RCC 7860 (cell line): ENCODE data around the gene LTB4R2.
"Not testable (repeated sequence)": the region's sequence is repeated elsewhere in the genome, so short reads cannot be mapped to it uniquely, and the experiment has no call there.

Source experiments
- DNase-seq: peaks from one replicate; pipeline ENCODE4 v3.0.0-alpha.2; 2015; ENCODE audit warnings: low spot score
- FAIRE-seq: peaks from 2 replicates; lab custom pipeline; 2012; peaks lifted over from hg19 to GRCh38; lab: Jason Lieb, UNC

Gene LTB4R2

GRCh38 chr14:24315807-24316596, 6.1 kb downstream of the LTB4R2 start:
- FAIRE-seq (no peak), DNase-seq (no peak)

DNA sequence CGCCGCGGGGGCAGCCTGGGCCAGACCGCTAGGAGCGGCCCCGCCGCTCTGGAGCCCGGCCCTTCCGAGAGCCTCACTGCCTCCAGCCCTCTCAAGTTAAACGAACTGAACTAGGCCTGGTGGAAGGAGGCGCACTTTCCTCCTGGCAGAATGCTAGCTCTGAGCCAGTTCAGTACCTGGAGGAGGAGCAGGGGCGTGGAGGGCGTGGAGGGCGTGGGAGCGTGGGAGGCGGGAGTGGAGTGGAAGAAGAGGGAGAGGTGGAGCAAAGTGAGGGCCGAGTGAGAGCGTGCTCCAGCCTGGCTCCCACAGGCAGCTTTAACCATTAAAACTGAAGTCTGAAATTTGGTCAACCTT, 6.6 kb downstream of the LTB4R2 start:
- no peak for FAIRE-seq

GRCh38 chr14:24317141-24317928, 7.4 kb downstream of the LTB4R2 start:
- DNase-seq (no peak), FAIRE-seq (no peak)

More for the DNA sequence above, 6.6 kb downstream of the LTB4R2 start:
- no peak for DNase-seq

GRCh38 chr14:24321212-24321975, 11.5 kb downstream of the LTB4R2 start:
- FAIRE-seq (no peak), DNase-seq (no peak)

GRCh38 chr14:24322672-24323071, 12.7 kb downstream of the LTB4R2 start:
- FAIRE-seq (no peak), DNase-seq (no peak)

- no peak for DNase-seq
- no peak for FAIRE-seq
These were observed 13.4 kb downstream of the LTB4R2 start for GRCh38 chr14:24323341-24323740.

DNA sequence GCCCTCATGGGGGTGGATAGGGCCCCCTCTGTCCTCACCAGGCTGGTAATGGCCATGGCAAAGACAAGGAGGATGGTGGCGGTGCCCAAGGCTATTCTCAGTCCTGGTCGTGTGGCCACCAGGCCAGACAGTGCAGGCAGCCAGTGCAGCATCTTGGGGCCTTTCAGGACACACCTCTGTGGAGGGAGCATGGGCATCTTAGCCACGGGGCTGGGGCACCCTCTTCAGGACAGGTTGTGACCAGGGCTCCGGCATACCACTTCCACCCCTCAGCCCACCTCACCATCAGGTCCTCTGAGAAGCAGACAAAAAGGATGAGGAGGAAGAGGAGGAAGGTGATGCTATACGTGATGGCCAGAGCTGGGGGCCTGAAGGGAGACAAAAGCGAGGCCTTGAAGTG, 14.1 kb downstream of the LTB4R2 start:
- DNase-seq (no peak), FAIRE-seq (no peak)

GRCh38 chr14:24325041-24325530, 15.1 kb downstream of the LTB4R2 start:
- no peak for FAIRE-seq
- DNase-seq = no peak

DNA sequence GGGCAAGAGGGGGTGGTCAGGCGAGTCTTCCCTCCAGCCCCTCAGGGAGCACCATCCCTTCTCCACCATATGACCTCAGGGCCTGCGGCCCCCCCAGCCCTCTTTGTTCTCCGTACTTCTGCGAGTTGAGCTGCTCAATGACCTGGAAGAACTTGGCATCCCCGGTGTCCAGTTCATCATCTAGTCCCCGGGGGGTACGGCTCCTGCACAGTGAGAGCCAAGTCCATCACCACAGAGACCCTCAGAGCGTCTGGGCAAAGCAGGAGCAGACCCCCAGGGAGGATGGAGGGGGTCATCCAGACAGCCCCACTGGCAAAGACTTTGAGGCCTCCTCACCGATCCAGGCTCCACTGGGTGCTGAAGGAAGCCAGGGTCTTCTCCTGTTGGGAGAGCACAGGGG, 16.0 kb downstream of the LTB4R2 start:
- no peak for FAIRE-seq

GRCh38 chr14:24327303-24327702, 17.4 kb downstream of the LTB4R2 start:
- DNase-seq = no peak

More for the DNA sequence above, 16.0 kb downstream of the LTB4R2 start:
- no peak for DNase-seq

DNA sequence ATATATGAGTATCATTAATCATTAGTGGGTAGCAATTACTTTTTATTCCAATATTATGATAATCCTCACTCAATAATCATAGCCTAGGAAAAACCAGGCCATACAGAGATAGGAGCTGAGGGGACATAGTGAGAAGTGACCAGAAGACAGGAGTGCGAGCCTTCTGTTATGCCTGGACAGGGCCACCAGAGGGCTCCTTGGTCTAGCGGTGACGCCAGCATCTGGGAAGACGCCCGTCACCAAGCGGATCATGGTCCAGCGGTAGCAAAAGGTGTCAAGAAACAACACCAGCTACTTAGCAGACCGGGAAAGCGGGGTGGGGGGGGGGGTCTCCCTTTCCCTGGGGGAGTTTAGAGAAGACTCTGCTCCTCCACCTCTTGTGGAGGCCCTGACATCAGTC, 18.0 kb downstream of the LTB4R2 start:
- DNase-seq, FAIRE-seq: not testable (repeated sequence)

More at GRCh38 chr14:24327303-24327702, 17.4 kb downstream of the LTB4R2 start:
- FAIRE-seq = no peak

GRCh38 chr14:24329073-24329663, 19.2 kb downstream of the LTB4R2 start:
- DNase-seq (no peak), FAIRE-seq (no peak)

DNA sequence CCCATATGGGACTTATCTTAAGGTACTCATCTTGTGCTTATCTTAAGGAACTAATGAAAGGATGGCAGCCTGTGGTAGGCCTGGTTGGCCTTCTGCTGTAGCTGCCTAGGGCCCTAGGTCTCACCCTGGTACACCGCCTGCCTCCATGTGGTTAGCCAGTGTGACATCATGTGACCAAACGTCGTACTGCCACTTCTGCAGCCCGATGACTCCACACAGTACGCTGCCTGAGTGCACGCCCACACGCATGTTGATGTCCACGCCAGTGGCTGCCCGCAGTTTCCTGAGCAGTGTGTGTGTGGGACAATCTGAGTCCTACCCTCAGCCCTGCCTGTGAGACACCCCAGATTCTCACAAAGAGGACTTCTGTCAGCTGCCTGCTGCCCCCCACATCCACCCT, 19.8 kb downstream of the LTB4R2 start:
- FAIRE-seq = no peak

DNA sequence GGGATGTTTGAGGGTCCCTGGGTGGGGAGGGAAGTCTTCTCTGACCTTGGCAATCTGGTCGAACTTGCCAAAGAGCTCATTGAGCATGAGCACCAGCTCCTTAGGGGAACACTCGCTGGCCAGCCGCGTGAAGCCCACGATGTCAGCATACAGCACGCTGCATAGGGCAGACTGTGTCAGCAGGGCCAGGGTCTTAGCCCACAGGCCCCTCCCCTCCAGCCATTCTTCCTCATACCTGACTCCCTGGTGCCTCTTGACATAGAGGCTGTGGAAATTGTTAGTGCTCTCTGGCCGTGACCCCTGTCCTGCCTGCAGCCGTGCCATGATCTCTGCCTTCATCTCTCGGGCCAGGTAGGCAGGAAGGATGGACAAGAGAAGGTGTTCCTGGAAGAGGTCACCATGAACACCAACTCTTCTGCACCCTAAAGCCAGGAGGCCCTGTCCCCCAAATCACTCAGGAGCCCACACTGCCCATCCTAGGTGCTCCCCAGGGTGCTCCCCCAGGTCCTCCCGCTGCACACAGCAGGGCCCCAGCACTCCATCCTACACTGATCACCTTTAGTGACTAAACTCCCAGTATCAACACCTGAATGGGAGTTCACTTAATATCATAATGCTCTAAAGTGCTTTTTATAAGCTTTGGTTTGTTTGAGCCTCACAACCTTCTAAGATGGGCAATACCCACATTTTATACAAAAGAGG, 21.2 kb downstream of the LTB4R2 start:
- DNase-seq = no peak
- no peak for FAIRE-seq

More for the DNA sequence above, 19.8 kb downstream of the LTB4R2 start:
- no peak for DNase-seq

DNA sequence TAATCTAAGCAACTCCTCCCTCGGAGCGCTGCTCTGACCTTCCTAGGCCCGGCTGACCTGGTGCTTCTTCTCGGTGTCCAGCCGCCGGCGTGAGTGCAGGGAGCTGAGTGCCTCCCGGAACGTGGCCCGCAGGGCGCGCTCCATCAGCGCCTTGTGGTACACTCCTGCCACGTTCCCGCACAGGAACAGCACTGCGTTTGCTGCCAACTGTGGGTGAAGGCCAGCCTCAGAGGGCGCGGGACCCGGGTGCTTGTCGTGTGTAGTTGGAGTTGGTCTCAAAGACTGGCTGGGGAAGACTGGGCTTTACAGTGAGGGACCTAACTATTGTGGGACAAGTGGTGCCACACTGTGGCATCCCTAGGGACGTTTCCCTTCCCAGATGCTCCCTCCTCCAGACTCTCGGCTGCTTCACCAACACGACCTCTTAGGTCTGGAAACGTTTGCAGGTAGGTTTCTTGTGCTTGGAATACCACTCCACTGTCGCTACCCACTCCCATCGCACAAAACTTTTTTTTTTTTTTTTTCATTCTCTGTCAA, 21.9 kb downstream of the LTB4R2 start:
- FAIRE-seq = no peak
- DNase-seq = no peak

GRCh38 chr14:24332268-24332993, 22.5 kb downstream of the LTB4R2 start:
- DNase-seq = peak; percentile 7
- FAIRE-seq = no peak

- DNase-seq = no peak
- FAIRE-seq = no peak
These were observed 24.7 kb downstream of the LTB4R2 start, which contains the start of gene ADCY4 for GRCh38 chr14:24334431-24335291. ADCY4 (minus strand) TSS chr14:24335071; CDS start chr14:24334652, 419 bp downstream.
